ENCODE results near the gene ITK. TPM values are rescaled to one million over a fixed set of nuclear protein-coding genes. Genes with fewer than 3 reads are reported as not detected.

Gene ITK
- total and polyA plus RNA-seq, 2 donors (not counting 3 experiments of a cell fraction or from before 2014, with no cell fraction given): not detected

- Histone ChIP-seq H3K9me3 (replicated peaks; ENCODE audit: control insufficient read depth, insufficient read depth, low read length) (no peaks in the 10 kb centered on the region), H3K27ac (ENCODE audit: insufficient read depth, low read depth, low read length) (no peak overlapping the region), H3K9me1 (replicated peaks; ENCODE audit: control insufficient read depth, extremely low read depth, insufficient read depth, low read length) (no peaks in the 10 kb centered on the region), H3K27me3 (ENCODE audit: control insufficient read depth in 2 of 2, insufficient read depth in 2 of 2, low read length in 2 of 2) (no peaks in the 10 kb centered on the region), H4K20me1 (replicated peaks; ENCODE audit: control insufficient read depth, extremely low read depth, insufficient read depth, low read length) (no peaks in the 10 kb centered on the region), H3K79me2 (ENCODE audit: control insufficient read depth, insufficient read depth, low read length) (peaks cover 22% of the 10 kb centered on the region), H3K4me2 (ENCODE audit: insufficient read depth, low read length) (no peak overlapping the region), H3K36me3 (ENCODE audit: control insufficient read depth in 2 of 2, extremely low read depth in 1 of 2, insufficient read depth in 2 of 2, low read length in 2 of 2) (peaks cover 0 to 4% of the 10 kb centered on the region in 2 experiments), H3K9ac (replicated peaks; ENCODE audit: extremely low read depth, insufficient read depth, low read length) (no peak overlapping the region), H2AFZ (ENCODE audit: low read depth, low read length) (no peak overlapping the region), H3K4me3 (replicated peaks in 1 of 3; ENCODE audit: insufficient read depth in 1 of 3, low read depth in 1 of 3, low read length in 3 of 3) (no peak overlapping the region), H3K4me1 (ENCODE audit: control insufficient read depth, extremely low read depth, insufficient read depth, low read length) (peaks cover 2% of the 10 kb centered on the region)
- no peak for DNase-seq (ENCODE audit: low read depth, low spot score)
- TF ChIP-seq POLR2A (IDR thresholded peaks at IDR 0.05; ENCODE audit: low read depth, low read length): no peak
- no peak for TF ChIP-seq FOS (IDR thresholded peaks at IDR 0.05; ENCODE audit: borderline replicate concordance, insufficient read depth, low read length)
- no peak for TF ChIP-seq EZH2 (IDR thresholded peaks at IDR 0.05; ENCODE audit: borderline replicate concordance, low read depth, low read length, severe bottlenecking)
- TF ChIP-seq JUN (IDR thresholded peaks at IDR 0.05; ENCODE audit: borderline replicate concordance, insufficient read depth, insufficient read length, low read depth): no peak
- TF ChIP-seq, protein P1, sequence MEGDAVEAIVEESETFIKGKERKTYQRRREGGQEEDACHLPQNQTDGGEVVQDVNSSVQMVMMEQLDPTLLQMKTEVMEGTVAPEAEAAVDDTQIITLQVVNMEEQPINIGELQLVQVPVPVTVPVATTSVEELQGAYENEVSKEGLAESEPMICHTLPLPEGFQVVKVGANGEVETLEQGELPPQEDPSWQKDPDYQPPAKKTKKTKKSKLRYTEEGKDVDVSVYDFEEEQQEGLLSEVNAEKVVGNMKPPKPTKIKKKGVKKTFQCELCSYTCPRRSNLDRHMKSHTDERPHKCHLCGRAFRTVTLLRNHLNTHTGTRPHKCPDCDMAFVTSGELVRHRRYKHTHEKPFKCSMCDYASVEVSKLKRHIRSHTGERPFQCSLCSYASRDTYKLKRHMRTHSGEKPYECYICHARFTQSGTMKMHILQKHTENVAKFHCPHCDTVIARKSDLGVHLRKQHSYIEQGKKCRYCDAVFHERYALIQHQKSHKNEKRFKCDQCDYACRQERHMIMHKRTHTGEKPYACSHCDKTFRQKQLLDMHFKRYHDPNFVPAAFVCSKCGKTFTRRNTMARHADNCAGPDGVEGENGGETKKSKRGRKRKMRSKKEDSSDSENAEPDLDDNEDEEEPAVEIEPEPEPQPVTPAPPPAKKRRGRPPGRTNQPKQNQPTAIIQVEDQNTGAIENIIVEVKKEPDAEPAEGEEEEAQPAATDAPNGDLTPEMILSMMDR (IDR thresholded peaks at IDR 0.05; ENCODE audit: extremely low read depth in 1 of 2, insufficient read depth in 1 of 2, low read depth in 1 of 2, low read length in 2 of 2): no peak
- no peak for TF ChIP-seq GATA2 (IDR thresholded peaks at IDR 0.05; ENCODE audit: insufficient read depth, insufficient read length, low read depth, low read length)
- TF ChIP-seq, protein P2, sequence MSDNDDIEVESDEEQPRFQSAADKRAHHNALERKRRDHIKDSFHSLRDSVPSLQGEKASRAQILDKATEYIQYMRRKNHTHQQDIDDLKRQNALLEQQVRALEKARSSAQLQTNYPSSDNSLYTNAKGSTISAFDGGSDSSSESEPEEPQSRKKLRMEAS (IDR thresholded peaks at IDR 0.05; ENCODE audit: insufficient read depth, insufficient read length): no peak
- no peak for TF ChIP-seq POLR2AphosphoS5 (IDR thresholded peaks at IDR 0.05; ENCODE audit: insufficient read depth, low read depth, low read length)
- no peak for TF ChIP-seq MYC (IDR thresholded peaks at IDR 0.05; ENCODE audit: low read depth, low read length)
- no TSS peak for BruUV-seq (replicated peaks)
- intact Hi-C loops (cut with micrococcal nuclease) (no loop called here), dilution Hi-C loops (cut with MboI; ENCODE audit: extremely low pct_ligation_motif_present, low sequenced_read_pairs) (no loop called here)
- ChIA-PET CTCF (interaction anchor here (1.4 kb wide), 1 partner anchor 11 kb away, joined by 9 read pairs; no protein-coding TSS in a partner anchor), POLR2A (no interaction called here)
- no peak for FAIRE-seq
These were observed 42.9 kb upstream of the ITK start for GRCh38 chr5:157137691-157138090.

Measured in endothelial cell of umbilical vein (primary cell).